22Rv1 (cell line): ENCODE measurements around the gene MIS18BP1.

Experiments
- H3K27ac ChIP-seq: fragments of 450-650 bp; 2 replicates; pipeline ENCODE4 v1.5.1; 2017
- CTCF ChIP-seq: fragments of 450-650 bp; IDR thresholded peaks from 2 replicates; pipeline ENCODE4 v1.5.1; 2017; ENCODE audit warnings: mild to moderate bottlenecking
- ZFX ChIP-seq: fragments of 450-650 bp; IDR thresholded peaks from 2 replicates; pipeline ENCODE4 v1.6.1; 2017; ENCODE audit warnings: antibody characterized with exemption, borderline replicate concordance

MIS18BP1 gene

GRCh38 chr14:45204241-45204640 lies 48.8 kb downstream of the MIS18BP1 start:
- TF ChIP-seq ZFX: no peak
- no peak for TF ChIP-seq CTCF

GRCh38 chr14:45201905-45202304 lies 51.1 kb downstream of the MIS18BP1 start:
- no peak overlapping the region for H3K27ac ChIP-seq
- peak; percentile 31 for TF ChIP-seq CTCF
- no peak for TF ChIP-seq ZFX

More at GRCh38 chr14:45204241-45204640, 48.8 kb downstream of the MIS18BP1 start:
- H3K27ac ChIP-seq: no peak overlapping the region

GRCh38 chr14:45199230-45199629 lies 53.8 kb downstream of the MIS18BP1 start:
- no peak for TF ChIP-seq CTCF
- TF ChIP-seq ZFX: no peak
- no peak overlapping the region for H3K27ac ChIP-seq

GRCh38 chr14:45198551-45198950 lies 54.5 kb downstream of the MIS18BP1 start:
- TF ChIP-seq CTCF: no peak
- no peak for TF ChIP-seq ZFX
- no peak overlapping the region for H3K27ac ChIP-seq

- TF ChIP-seq CTCF (no peak), ZFX (no peak)
- H3K27ac ChIP-seq: no peak overlapping the region
Measured at GRCh38 chr14:45194964-45195363, 58.0 kb downstream of the MIS18BP1 start.

DNA sequence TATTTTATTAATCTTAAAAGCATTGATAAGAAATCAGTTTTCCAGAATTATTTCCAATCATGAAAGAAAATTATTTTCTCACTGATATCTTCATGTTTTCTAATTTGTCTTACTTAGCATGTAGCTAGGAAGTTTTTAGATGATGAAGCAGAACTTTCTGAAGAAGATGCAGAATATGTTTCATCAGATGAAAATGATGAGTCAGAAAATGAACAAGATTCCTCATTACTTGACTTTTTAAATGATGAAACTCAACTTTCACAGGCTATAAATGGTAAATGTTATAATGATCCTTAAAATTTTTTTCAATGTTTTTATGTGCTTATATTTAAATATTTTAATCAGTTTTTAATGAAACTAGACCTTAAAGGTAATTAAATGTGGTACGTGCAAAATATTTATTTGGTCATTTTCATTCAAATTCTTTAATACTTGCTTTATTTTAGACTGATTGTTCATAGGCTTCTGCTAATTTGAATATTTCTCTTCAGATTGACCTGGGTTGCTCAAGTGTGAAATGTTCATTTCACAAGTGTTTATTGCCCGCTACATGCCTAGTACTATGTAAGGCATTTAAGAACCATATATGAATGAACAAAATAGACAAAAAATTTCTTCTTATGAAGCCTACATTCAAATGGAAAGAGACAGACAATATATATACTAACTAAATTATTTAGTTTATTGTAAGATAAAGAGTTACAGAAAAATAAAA lies 67.7 kb downstream of the MIS18BP1 start:
- TF ChIP-seq CTCF (no peak), ZFX (no peak)
- H3K27ac ChIP-seq: no peak overlapping the region

GRCh38 chr14:45181806-45182205 lies 71.2 kb downstream of the MIS18BP1 start:
- no peak overlapping the region for H3K27ac ChIP-seq
- TF ChIP-seq CTCF: no peak
- no peak for TF ChIP-seq ZFX
